Ascending aorta (tissue), 2 donors: ENCODE measurements around the gene TOGARAM2. TPM values are rescaled to one million over a fixed set of nuclear protein-coding genes. Genes with fewer than 3 reads are reported as not detected.

ENCODE experiments used
- DNase-seq, 2 donors: peaks; one replicate each; pipeline ENCODE4 v3.0.0-alpha.2; 2019; ENCODE audit warnings: low spot score in 2 of 2
- H3K27ac ChIP-seq, 2 donors: fragments of 200-600 bp; sonication (generic); one replicate each; pipeline ENCODE4 v1.5.1; 2016 to 2017; ENCODE audit warnings: mild to moderate bottlenecking in 1 of 2
- H3K27me3 ChIP-seq: fragments of 200-600 bp; sonication (generic); one replicate; pipeline ENCODE4 v1.5.1; 2017
- H3K36me3 ChIP-seq, 2 donors: fragments of 200-600 bp; sonication (generic); one replicate each; pipeline ENCODE4 v1.5.1; 2016
- H3K4me1 ChIP-seq, 2 donors: fragments of 200-600 bp; sonication (generic); one replicate each; pipeline ENCODE4 v1.5.1; 2016 to 2017; ENCODE audit warnings: mild to moderate bottlenecking in 1 of 2
- H3K4me3 ChIP-seq, 2 donors: fragments of 200-600 bp; sonication (generic); one replicate each; pipeline ENCODE4 v1.5.1; 2016 to 2017; ENCODE audit warnings: mild to moderate bottlenecking in 1 of 2
- H3K9me3 ChIP-seq, 2 donors: fragments of 200-600 bp; sonication (generic); one replicate each; pipeline ENCODE4 v1.5.1; 2016
- intact Hi-C: fragments of 100-400 bp; cut with DNase I; formaldehyde crosslinking; loops from one replicate; pipeline ENCODE4 v1.15.1; 2023
- total RNA-seq: library from RNA; depleted of rRNA; stranded (reverse); fragments of >200 nt; gene quantifications from one replicate; pipeline ENCODE4 v1.1.0, GENCODE V29; 2016
- TF ChIP-seq, protein P1 (sequence below), 3 experiments: fragments of 200-600 bp in 2 of 3; fragments of 450-650 bp in 1 of 3; sonication (generic) in 2 of 3; IDR thresholded peaks; one replicate each; pipeline ENCODE4 v1.5.1; 2016 to 2019; ENCODE audit warnings: antibody characterized with exemption in 3 of 3, mild to moderate bottlenecking in 1 of 3, moderate library complexity in 1 of 3

Gene TOGARAM2
- total RNA-seq, 1 donor from 2014 or later, result not detected

DNA sequence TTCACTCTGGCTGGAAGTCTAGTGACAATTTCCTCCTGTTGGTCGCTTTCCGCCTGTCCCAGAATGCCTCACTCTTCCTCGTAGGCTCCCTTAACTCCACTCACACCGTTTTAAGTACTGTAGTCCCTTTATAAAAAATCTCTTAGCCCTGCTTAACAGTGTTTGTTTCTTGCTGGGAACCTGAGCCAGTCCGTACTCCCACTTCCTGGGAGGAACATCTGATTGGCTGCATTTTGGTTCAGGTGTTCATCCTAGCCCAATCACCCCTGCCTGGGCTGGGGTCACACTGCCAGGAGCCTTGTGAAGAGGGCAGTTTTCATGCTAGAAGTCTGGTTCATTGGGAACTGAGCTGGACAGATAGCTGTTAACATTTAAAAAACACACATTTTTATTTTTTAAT, 25.6 kb upstream of the TOGARAM2 start:
- Histone ChIP-seq H3K36me3 (no peaks in the 10 kb centered on the region), H3K9me3 (no peaks in the 10 kb centered on the region), H3K4me3 (no peak overlapping the region), H3K27ac (no peak overlapping the region), H3K27me3 (no peaks in the 10 kb centered on the region), H3K4me1 (no peaks in the 10 kb centered on the region)
- DNase-seq, result no peak
- intact Hi-C loops, result loop anchor here (10.0 kb wide), 1 partner anchor 1119 kb away; no protein-coding TSS in a partner anchor
- TF ChIP-seq, protein P1, sequence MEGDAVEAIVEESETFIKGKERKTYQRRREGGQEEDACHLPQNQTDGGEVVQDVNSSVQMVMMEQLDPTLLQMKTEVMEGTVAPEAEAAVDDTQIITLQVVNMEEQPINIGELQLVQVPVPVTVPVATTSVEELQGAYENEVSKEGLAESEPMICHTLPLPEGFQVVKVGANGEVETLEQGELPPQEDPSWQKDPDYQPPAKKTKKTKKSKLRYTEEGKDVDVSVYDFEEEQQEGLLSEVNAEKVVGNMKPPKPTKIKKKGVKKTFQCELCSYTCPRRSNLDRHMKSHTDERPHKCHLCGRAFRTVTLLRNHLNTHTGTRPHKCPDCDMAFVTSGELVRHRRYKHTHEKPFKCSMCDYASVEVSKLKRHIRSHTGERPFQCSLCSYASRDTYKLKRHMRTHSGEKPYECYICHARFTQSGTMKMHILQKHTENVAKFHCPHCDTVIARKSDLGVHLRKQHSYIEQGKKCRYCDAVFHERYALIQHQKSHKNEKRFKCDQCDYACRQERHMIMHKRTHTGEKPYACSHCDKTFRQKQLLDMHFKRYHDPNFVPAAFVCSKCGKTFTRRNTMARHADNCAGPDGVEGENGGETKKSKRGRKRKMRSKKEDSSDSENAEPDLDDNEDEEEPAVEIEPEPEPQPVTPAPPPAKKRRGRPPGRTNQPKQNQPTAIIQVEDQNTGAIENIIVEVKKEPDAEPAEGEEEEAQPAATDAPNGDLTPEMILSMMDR (IDR thresholded peaks at IDR 0.05), result no peak

DNA sequence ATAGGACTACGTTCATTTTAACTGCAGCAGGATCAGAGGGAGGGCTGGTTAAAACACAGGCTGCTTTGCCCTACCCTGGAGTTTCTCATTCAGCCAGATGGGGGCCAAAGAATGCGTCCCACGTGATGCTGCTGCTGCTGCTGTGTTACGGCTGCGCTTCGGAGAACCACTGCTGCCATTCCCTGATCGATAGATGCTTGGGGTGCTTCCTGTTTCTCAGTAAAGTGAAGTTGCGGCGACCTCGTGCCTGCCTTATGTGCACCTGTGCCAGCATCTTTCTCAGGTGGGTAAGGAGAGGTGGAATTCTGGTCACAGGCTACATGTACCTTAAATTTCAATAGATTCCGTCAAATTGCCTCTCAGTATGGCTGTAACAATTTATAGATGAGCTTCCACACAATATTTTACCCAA, 24.7 kb upstream of the TOGARAM2 start:
- TF ChIP-seq, protein P1 (IDR thresholded peaks at IDR 0.05), result no peak
- H3K4me1 ChIP-seq, result no peaks in the 10 kb centered on the region
- H3K27ac ChIP-seq, result no peak overlapping the region
- no peak overlapping the region for H3K4me3 ChIP-seq
- H3K36me3 ChIP-seq, result no peaks in the 10 kb centered on the region
- H3K9me3 ChIP-seq, result no peaks in the 10 kb centered on the region
- no peaks in the 10 kb centered on the region for H3K27me3 ChIP-seq
- no peak for DNase-seq
- intact Hi-C loops, result loop anchor here (10.0 kb wide), 1 partner anchor 1118 kb away; no protein-coding TSS in a partner anchor

DNA sequence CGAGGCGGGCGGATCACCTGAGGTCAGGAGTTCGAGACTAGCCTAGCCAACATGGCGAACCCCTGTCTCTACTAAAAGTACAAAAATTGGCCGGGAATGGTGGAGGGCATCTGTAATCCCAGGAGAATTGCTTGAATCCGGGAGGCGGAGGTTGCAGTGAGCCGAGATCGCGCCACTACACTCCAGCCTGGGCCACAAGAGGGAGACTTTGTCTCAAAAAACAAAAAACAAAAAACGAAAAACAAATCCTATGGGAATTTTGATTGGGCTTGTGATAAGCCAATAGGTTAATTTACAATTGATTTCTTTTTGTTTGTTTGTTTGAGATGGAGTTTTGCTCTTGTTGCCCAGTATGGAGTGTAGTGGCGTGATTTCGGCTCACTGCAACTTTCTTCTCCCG, 24.2 kb upstream of the TOGARAM2 start:
- no peak overlapping the region for H3K27ac ChIP-seq
- no peak for DNase-seq
- no peaks in the 10 kb centered on the region for H3K27me3 ChIP-seq
- no peaks in the 10 kb centered on the region for H3K4me1 ChIP-seq
- no peak overlapping the region for H3K4me3 ChIP-seq
- H3K36me3 ChIP-seq, result no peaks in the 10 kb centered on the region
- TF ChIP-seq, protein P1 (IDR thresholded peaks at IDR 0.05), result peak in 1 of 3 experiments; percentile 17
- intact Hi-C loops, result loop anchor here (10.0 kb wide), 1 partner anchor 1118 kb away; no protein-coding TSS in a partner anchor
- no peaks in the 10 kb centered on the region for H3K9me3 ChIP-seq

DNA sequence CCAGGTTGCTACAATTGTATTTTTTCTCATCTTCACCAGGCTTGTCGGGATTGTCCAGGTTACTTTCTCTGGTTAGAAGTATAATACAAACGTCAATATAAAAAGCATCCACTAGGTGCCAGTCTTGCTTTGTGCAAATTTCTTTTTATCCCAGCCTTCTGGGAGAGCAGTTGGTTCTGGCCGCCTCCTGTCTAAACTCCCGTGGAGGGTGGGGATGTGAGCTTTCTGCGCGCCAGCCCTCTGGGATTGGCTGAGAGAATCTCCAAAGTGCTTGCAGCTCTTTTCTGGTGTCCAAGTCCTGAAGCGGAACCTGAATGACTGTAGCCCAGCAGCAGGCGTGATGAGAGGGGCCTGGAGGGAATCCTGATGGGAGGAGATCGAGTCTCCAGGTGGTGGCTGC, 22.4 kb upstream of the TOGARAM2 start:
- DNase-seq, result peak in 1 of 2 donors; percentile 71
- Histone ChIP-seq H3K36me3 (no peaks in the 10 kb centered on the region), H3K27me3 (no peaks in the 10 kb centered on the region), H3K4me1 (no peaks in the 10 kb centered on the region), H3K27ac (no peak overlapping the region), H3K4me3 (no peak overlapping the region), H3K9me3 (no peaks in the 10 kb centered on the region)
- intact Hi-C loops, result loop anchor here (1.0 to 10.0 kb wide), 2 partner anchors 239 to 1116 kb away; no protein-coding TSS in a partner anchor
- TF ChIP-seq, protein P1 (IDR thresholded peaks at IDR 0.05), result peak; percentile 54 to 74 (median 71)

DNA sequence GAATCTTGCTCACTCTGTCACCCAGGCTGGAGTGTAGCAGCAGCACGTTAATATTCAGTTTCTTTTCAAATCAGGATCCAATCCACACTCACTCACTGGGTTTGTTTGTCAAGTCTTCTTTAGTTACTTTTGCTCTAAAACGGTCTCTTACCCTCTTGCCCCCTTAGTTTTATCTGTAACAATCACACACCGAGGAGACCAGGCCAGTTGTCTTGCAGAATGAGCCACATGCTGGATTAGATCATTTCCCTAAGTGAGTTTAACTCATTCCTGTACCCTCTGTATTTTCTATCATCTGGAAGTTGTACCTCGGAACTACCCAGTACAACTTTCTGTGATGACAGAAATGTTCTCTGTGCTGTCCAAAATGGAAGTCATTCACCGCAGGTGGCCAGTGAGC, 20.7 kb upstream of the TOGARAM2 start:
- H3K36me3 ChIP-seq, result no peaks in the 10 kb centered on the region
- no peaks in the 10 kb centered on the region for H3K9me3 ChIP-seq
- intact Hi-C loops, result no loop called here
- no peaks in the 10 kb centered on the region for H3K4me1 ChIP-seq
- TF ChIP-seq, protein P1 (IDR thresholded peaks at IDR 0.05), result no peak
- H3K27ac ChIP-seq, result no peak overlapping the region
- no peaks in the 10 kb centered on the region for H3K27me3 ChIP-seq
- DNase-seq, result no peak
- H3K4me3 ChIP-seq, result no peak overlapping the region

DNA sequence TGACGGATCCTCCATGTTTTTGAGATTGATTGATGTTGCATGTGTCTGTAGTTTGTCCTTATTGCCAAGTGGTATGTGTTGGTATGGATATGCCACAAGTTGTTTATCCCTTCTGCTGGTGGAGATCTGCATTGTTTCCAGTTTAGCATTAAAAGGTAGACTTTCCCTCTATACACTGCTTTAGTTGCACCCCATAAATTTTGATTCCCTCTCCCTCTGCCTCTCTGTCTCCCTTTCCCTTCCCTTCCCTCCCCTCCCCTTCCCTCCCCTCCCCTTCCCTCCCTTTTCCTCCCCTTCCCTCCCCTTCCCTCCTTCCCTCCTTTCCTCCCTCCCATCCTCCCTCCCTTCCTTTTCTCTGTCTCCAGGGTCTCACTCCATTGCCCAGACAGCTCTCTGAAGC, 18.6 kb upstream of the TOGARAM2 start:
- Histone ChIP-seq H3K27me3 (no peaks in the 10 kb centered on the region), H3K36me3 (no peaks in the 10 kb centered on the region), H3K4me1 (no peaks in the 10 kb centered on the region), H3K9me3 (no peaks in the 10 kb centered on the region), H3K27ac (no peak overlapping the region), H3K4me3 (no peak overlapping the region)
- intact Hi-C loops, result no loop called here
- TF ChIP-seq, protein P1 (IDR thresholded peaks at IDR 0.05), result no peak
- DNase-seq, result no peak
